Measurements from ENCODE around the gene MKNK1.

The MKNK1 gene

GRCh38 chr1:46550751-46551231 is 53.3 kb downstream of the MKNK1 start:
- no peak overlapping the region for H3K4me3 ChIP-seq (ENCODE audit: low read length)
- TF ChIP-seq CTCF (IDR thresholded peaks at IDR 0.05; ENCODE audit: insufficient read depth, low read depth, low read length, missing control alignments), result no peak
- DNase-seq (ENCODE audit: low read depth), result no peak

GRCh38 chr1:46549697-46550681 is 54.1 kb downstream of the MKNK1 start:
- H3K4me3 ChIP-seq (ENCODE audit: low read length), result no peak overlapping the region
- peak; percentile 38 for DNase-seq (ENCODE audit: low read depth)
- TF ChIP-seq CTCF (IDR thresholded peaks at IDR 0.05; ENCODE audit: insufficient read depth, low read depth, low read length, missing control alignments), result no peak

GRCh38 chr1:46547481-46548383 is 56.3 kb downstream of the MKNK1 start:
- no peak overlapping the region for H3K4me3 ChIP-seq (ENCODE audit: low read length)
- peak; percentile 54 for TF ChIP-seq CTCF (IDR thresholded peaks at IDR 0.05; ENCODE audit: insufficient read depth, low read depth, low read length, missing control alignments)
- peak; percentile 63 for DNase-seq (ENCODE audit: low read depth)

- DNase-seq (ENCODE audit: low read depth), result no peak
- no peak overlapping the region for H3K4me3 ChIP-seq (ENCODE audit: low read length)
- TF ChIP-seq CTCF (IDR thresholded peaks at IDR 0.05; ENCODE audit: insufficient read depth, low read depth, low read length, missing control alignments), result no peak
These were observed 57.9 kb downstream of the MKNK1 start for GRCh38 chr1:46546210-46546609.

DNA sequence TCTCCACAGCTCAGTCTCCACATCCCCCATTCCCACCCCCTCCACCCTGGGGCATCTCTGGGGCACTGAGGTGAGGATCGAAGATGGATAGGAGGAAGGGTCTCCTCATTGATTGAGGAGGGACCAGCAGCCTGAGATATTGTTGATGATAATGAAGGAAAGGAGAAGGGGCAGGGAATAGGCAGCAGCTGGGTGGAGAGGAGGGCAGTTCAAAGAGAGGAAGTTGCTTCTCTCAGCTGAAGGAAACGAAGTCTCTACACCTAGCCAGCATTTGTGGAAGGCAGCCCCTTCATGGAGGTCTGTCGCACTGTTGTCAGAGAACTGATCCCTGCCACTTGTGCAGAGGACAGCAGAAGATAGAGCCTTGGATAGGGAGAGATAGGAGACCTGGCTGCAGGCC is 58.3 kb downstream of the MKNK1 start:
- TF ChIP-seq CTCF (IDR thresholded peaks at IDR 0.05; ENCODE audit: insufficient read depth, low read depth, low read length, missing control alignments), result no peak
- DNase-seq (ENCODE audit: low read depth), result no peak
- H3K4me3 ChIP-seq (ENCODE audit: low read length), result no peak overlapping the region

GRCh38 chr1:46544561-46545240 is 59.4 kb downstream of the MKNK1 start:
- no peak for DNase-seq (ENCODE audit: low read depth)
- no peak overlapping the region for H3K4me3 ChIP-seq (ENCODE audit: low read length)
- TF ChIP-seq CTCF (IDR thresholded peaks at IDR 0.05; ENCODE audit: insufficient read depth, low read depth, low read length, missing control alignments), result peak; percentile 21

Measured in epithelial cell of esophagus (primary cell).